T-cell (primary cell): ENCODE measurements around the gene PRKAG1. TPM values are rescaled to one million over a fixed set of nuclear protein-coding genes. Genes with fewer than 3 reads are reported as not detected.

Source experiments
- ATAC-seq, 4 experiments: fragments of 200-7000 bp in 3 of 4; fragments of 150-1000 bp in 1 of 4; cut with Tn5 transposase; replicated peaks in 1 of 4; 1 replicate in 3 of 4; 2 replicates in 1 of 4; pipeline ENCODE4 v1.10.0; 2021; ENCODE audit warnings: moderate library complexity in 3 of 4, mild to moderate bottlenecking in 2 of 4, moderate number of reproducible peaks in 1 of 4
- CTCF ChIA-PET, 2 donors: fragments of 300-600 bp; sonication (Branson Sonifier 250); formaldehyde crosslinking; loops; one replicate each; lab custom pipeline; 2022; ENCODE audit warnings: antibody characterized with exemption in 2 of 2; lab: Charles Lee
- POLR2A ChIA-PET, 2 donors: fragments of 300-600 bp; sonication (Branson Sonifier 250); formaldehyde crosslinking; loops; one replicate each; lab custom pipeline; 2022; ENCODE audit warnings: antibody characterized with exemption in 2 of 2; lab: Charles Lee
- DNase-seq, 35 experiments: peaks; one replicate each; pipeline versions ENCODE4 v3.0.0 to v3.0.0-alpha.2; 2013 to 2023
- H3K27ac ChIP-seq: one replicate; pipeline ENCODE4 v1.5.1; 2013; ENCODE audit warnings: low read length
- H3K27me3 ChIP-seq, 2 experiments: replicated peaks in 1 of 2; 1 replicate in 1 of 2; 2 replicates in 1 of 2; pipeline versions ENCODE4 v1.6.1 to v1.7.0; 2013; ENCODE audit warnings: low read length in 1 of 2, mixed read lengths in 1 of 2; ENCODE audit not compliant: control insufficient read depth in 2 of 2, insufficient read depth in 2 of 2; ENCODE audit errors: extremely low read depth in 1 of 2
- H3K36me3 ChIP-seq, 2 donors: 1 replicate in 1 of 2; 2 replicates in 1 of 2; pipeline versions ENCODE4 v1.6.1 to v1.7.0; 2013; ENCODE audit warnings: low read length in 1 of 2; ENCODE audit not compliant: control insufficient read depth in 2 of 2, insufficient read depth in 1 of 2; ENCODE audit errors: extremely low read depth in 1 of 2
- H3K4me1 ChIP-seq, 2 experiments: 1 replicate in 1 of 2; 2 replicates in 1 of 2; pipeline versions ENCODE4 v1.6.1 to v1.7.0; 2013; ENCODE audit warnings: low read length in 2 of 2, mixed read lengths in 1 of 2; ENCODE audit not compliant: insufficient read depth in 2 of 2, control insufficient read depth in 1 of 2; ENCODE audit errors: extremely low read depth in 1 of 2
- H3K4me3 ChIP-seq, 2 donors: 1 replicate in 1 of 2; 2 replicates in 1 of 2; pipeline versions ENCODE4 v1.5.1 to v1.7.0; 2013; ENCODE audit warnings: mild to moderate bottlenecking in 2 of 2, low read length in 1 of 2, moderate library complexity in 1 of 2; ENCODE audit not compliant: control insufficient read depth in 1 of 2; ENCODE audit errors: extremely low read depth in 1 of 2
- H3K9me3 ChIP-seq: 2 replicates; pipeline ENCODE4 v1.7.0; 2013
- H3K27ac Mint-ChIP-seq, 2 donors: one replicate each; pipeline ENCODE4 v1.8.0; 2020 to 2021; ENCODE audit warnings: mild to moderate bottlenecking in 2 of 2, mixed read lengths in 2 of 2
- H3K27me3 Mint-ChIP-seq, 2 donors: one replicate each; pipeline ENCODE4 v1.8.0; 2021 to 2022; ENCODE audit warnings: mixed read lengths in 2 of 2
- H3K36me3 Mint-ChIP-seq: one replicate; pipeline ENCODE4 v1.8.0; 2021; ENCODE audit warnings: mixed read lengths
- H3K4me1 Mint-ChIP-seq, 3 donors: one replicate each; pipeline ENCODE4 v1.8.0; 2020 to 2022; ENCODE audit warnings: mixed read lengths in 3 of 3, mild to moderate bottlenecking in 1 of 3
- H3K4me3 Mint-ChIP-seq, 3 donors: one replicate each; pipeline ENCODE4 v1.8.0; 2020 to 2022; ENCODE audit warnings: mild to moderate bottlenecking in 3 of 3, mixed read lengths in 3 of 3, moderate library complexity in 3 of 3
- H3K9me3 Mint-ChIP-seq, 3 donors: one replicate each; pipeline ENCODE4 v1.8.0; 2020 to 2022; ENCODE audit warnings: mixed read lengths in 3 of 3
- WGBS: methylation state at CpG from one replicate; pipeline ENCODE4 v1.1.5; 2013; ENCODE audit warnings: missing lambda C conversion rate; ENCODE audit not compliant: insufficient coverage; 5-methylcytosine and 5-hydroxymethylcytosine counted together
- total RNA-seq, 35 experiments: library from RNA in 6 of 35; stranded (reverse) in 6 of 35; fragments of 120-200 nt in 1 of 35; gene quantifications; one replicate each; pipeline versions ENCODE4 v1.2.1 to v1.2.4 and lab custom pipeline; 2013 to 2026

PRKAG1 gene
- total RNA-seq, 5 donors from 2014 or later (not counting 1 experiment from before 2014, with no cell fraction given) = 42.5 to 54.6 (median 48.3) TPM

- POLR2A ChIA-PET = interaction anchor here in 1 of 2 donors (0.6 to 1.1 kb wide), 2 partner anchors 53 to 88 kb away, joined by 3 read pairs; no protein-coding TSS in a partner anchor
- Histone ChIP-seq H3K27me3 (peaks cover 10 to 46% of the 10 kb centered on the region in 2 experiments), H3K9me3 (no peaks in the 10 kb centered on the region), H3K36me3 (no peaks in the 10 kb centered on the region), H3K27ac (peak overlapping the region; percentile 72), H3K4me1 (peaks cover 20 to 57% of the 10 kb centered on the region in 2 experiments), H3K4me3 (peak overlapping the region; percentile 56 to 81)
- Mint-ChIP-seq H3K9me3 (no peaks in the 10 kb centered on the region), H3K4me3 (peak overlapping the region; percentile 82 to 86 (median 85)), H3K36me3 (no peaks in the 10 kb centered on the region), H3K4me1 (peaks cover 42 to 55% (median 52%) of the 10 kb centered on the region in 3 donors), H3K27me3 (peaks cover 14 to 23% of the 10 kb centered on the region in 2 donors), H3K27ac (peak overlapping the region; percentile 62 to 82)
- ATAC-seq (peak; percentile 2 to 7 (median 4)), DNase-seq (peak in 3 of 35 experiments; percentile 10 to 37 (median 16))
- WGBS = 4% methylated on average over 27 of the region's 45 CpGs
- CTCF ChIA-PET = interaction anchor here (0.6 to 4.9 kb wide), 12 partner anchors 9 to 127 kb away, joined by 3 to 55 read pairs (median 5); partner anchors contain the start of genes ARF3 (in 2 of the 2), DDX23 (in 1 of the 2) and FKBP11 (in 1 of the 2)
Observed at GRCh38 chr12:48978741-48979601, 39.6 kb downstream of the PRKAG1 start.

GRCh38 chr12:48978291-48978740, 40.3 kb downstream of the PRKAG1 start, which contains the start of gene WNT1:
Gene WNT1, plus strand, starts transcription at chr12:48978322. Its CDS starts 329 bp downstream, at chr12:48978651.
- ChIA-PET POLR2A (interaction anchor here in 1 of 2 donors (0.6 kb wide), 2 partner anchors 87 to 438 kb away, joined by 3 read pairs; no protein-coding TSS in a partner anchor), CTCF (interaction anchor here (0.6 to 4.9 kb wide), 18 partner anchors 10 to 126 kb away, joined by 3 to 55 read pairs (median 4); partner anchors contain the start of genes ARF3 (in 2 of the 2), DDX23 (in 1 of the 2) and FKBP11 (in 1 of the 2))
- DNase-seq (peak in 5 of 35 experiments; percentile 8 to 44 (median 24)), ATAC-seq (peak in 3 of 4 experiments; percentile 2 to 8 (median 3))
- Histone ChIP-seq H3K4me1 (peaks cover 20 to 60% of the 10 kb centered on the region in 2 experiments), H3K9me3 (no peaks in the 10 kb centered on the region), H3K4me3 (peak within 1 kb of the TSS; percentile 56 to 81), H3K36me3 (no peaks in the 10 kb centered on the region), H3K27me3 (peaks cover 10 to 52% of the 10 kb centered on the region in 2 experiments), H3K27ac (peak within 1 kb of the TSS; percentile 72)
- Mint-ChIP-seq H3K27ac (peak within 1 kb of the TSS; percentile 39 to 62), H3K9me3 (no peaks in the 10 kb centered on the region), H3K4me1 (peaks cover 42 to 55% (median 52%) of the 10 kb centered on the region in 3 donors), H3K27me3 (peaks cover 18 to 26% of the 10 kb centered on the region in 2 donors), H3K36me3 (no peaks in the 10 kb centered on the region), H3K4me3 (peak within 1 kb of the TSS; percentile 82 to 86 (median 85))
- WGBS = 2% methylated on average over 45 of the region's 45 CpGs

DNA sequence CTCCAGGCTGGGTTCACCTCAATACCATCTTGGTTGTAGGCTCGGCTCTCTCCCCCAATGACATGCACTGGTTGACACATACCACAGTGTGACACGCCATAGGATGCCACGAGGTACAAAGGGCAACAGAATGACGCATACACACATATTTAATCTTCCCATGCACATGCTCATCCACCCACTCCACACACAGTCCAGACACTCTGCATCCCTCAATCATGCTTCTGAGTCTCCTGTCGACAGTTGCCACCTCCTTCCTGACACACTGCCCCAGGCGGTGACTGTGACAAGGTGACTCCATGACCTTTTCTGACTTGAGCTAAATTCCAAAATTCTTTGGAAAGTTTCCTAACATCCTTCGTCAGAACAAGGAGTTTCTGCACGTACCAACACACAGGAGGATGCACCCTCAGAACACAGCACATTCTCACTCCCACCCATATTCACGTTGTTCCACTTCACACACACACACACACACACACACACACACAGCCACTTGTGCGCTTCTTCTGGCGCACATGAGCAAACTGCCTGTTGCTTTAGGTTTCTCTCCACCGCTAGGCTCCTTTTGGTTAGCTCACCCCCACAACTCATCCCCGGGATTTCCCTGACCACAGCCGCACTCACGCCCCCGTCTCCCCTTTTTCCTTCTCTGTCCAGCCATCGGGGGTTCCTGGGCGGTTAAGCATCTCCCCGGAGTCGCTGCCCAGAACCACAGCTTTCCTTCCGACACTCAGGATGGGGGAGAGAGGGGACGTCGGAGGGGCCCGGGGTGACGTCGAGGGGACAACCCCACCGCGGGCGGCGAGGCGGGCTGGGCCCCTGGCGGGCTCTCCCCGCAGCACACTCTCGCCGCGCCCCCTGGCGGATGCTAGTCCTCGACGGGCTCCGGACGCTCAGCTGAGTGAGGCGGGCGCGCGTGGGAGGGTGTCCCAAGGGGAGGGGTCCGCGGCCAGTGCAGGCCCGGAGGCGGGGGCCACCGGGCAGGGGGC, 41.0 kb downstream of the PRKAG1 start:
- Histone ChIP-seq H3K4me3 (no peak overlapping the region), H3K27ac (no peak overlapping the region), H3K4me1 (peaks cover 20 to 63% of the 10 kb centered on the region in 2 experiments), H3K36me3 (no peaks in the 10 kb centered on the region), H3K9me3 (no peaks in the 10 kb centered on the region), H3K27me3 (peaks cover 10 to 60% of the 10 kb centered on the region in 2 experiments)
- peaks cover 44 to 54% (median 54%) of the 10 kb centered on the region in 3 donors for H3K4me1 Mint-ChIP-seq
- H3K9me3 Mint-ChIP-seq = no peaks in the 10 kb centered on the region
- ChIA-PET POLR2A (interaction anchor here (0.6 to 0.7 kb wide), 4 partner anchors 20 to 439 kb away, joined by 3 to 4 read pairs (median 3); partner anchors contain the start of gene ARF3 (in 1 of the 2)), CTCF (interaction anchor here (0.6 to 4.9 kb wide), 21 partner anchors 9 to 296 kb away, joined by 3 to 55 read pairs (median 4); partner anchors contain the start of genes ARF3 (in 2 of the 2), DDX23 (in 1 of the 2) and FKBP11 (in 1 of the 2))
- H3K36me3 Mint-ChIP-seq = no peaks in the 10 kb centered on the region
- H3K27ac Mint-ChIP-seq = peak overlapping the region in 1 of 2 donors; percentile 39
- 6% methylated on average over 40 of the region's 50 CpGs for WGBS
- H3K27me3 Mint-ChIP-seq = peaks cover 26 to 33% of the 10 kb centered on the region in 2 donors
- peak; percentile 36 to 61 (median 50) for ATAC-seq
- DNase-seq = peak in 34 of 35 experiments; percentile 60 to 91 (median 79)
- H3K4me3 Mint-ChIP-seq = peak overlapping the region; percentile 34 to 86 (median 41)

DNA sequence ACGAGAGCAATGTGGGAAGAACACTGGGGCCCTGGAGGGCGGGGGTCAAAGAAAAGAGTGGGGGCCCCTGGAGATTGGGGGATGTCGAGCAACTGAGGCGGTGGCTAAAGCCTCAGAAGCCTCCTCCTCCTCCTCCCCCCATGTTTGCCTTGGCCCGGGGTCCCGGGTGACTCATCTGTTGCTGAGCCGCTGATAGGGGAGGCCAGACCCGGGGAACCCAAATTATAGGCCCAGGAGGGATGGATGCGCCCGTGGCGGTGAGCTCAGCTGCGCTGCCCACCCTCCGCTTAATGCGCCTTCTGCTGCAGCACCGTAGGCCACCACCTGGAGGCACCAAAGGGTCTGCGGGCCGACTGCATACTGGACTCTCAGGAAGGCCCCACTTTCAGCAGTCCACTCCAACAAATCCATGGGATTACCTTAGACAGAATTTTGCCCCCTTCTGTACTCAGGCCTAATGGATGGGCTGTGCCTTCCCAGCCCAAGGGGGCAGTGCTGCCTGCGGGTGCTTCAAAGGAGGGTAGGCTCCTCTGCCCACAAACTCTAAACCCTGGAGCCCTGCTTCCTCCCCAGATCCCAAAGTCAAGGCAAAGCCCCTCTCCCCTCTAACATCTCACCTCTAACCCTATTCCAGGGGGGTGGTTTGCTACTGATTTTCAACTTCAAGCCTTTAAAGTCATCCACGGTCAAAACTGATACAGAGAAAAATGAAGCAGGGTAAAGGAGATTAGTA, 44.5 kb downstream of the PRKAG1 start:
- Mint-ChIP-seq H3K4me1 (peaks cover 41 to 51% (median 44%) of the 10 kb centered on the region in 3 donors), H3K27ac (peak overlapping the region in 1 of 2 donors; percentile 1), H3K36me3 (no peaks in the 10 kb centered on the region), H3K4me3 (no peak overlapping the region), H3K9me3 (no peaks in the 10 kb centered on the region), H3K27me3 (peaks cover 41 to 55% of the 10 kb centered on the region in 2 donors)
- no peaks in the 10 kb centered on the region for H3K9me3 ChIP-seq
- H3K27me3 ChIP-seq = peaks cover 16 to 71% of the 10 kb centered on the region in 2 experiments
- no peak overlapping the region for H3K27ac ChIP-seq
- peaks cover 16 to 65% of the 10 kb centered on the region in 2 experiments for H3K4me1 ChIP-seq
- DNase-seq (peak in 6 of 35 experiments; percentile 32 to 60 (median 35)), ATAC-seq (no peak)
- ChIA-PET CTCF (interaction anchor here (0.7 to 1.1 kb wide), 2 partner anchors 121 to 1115 kb away, joined by 3 read pairs; no protein-coding TSS in a partner anchor), POLR2A (interaction anchor here in 1 of 2 donors (0.6 kb wide), 1 partner anchor 1892 kb away, joined by 3 read pairs; no protein-coding TSS in a partner anchor)
- H3K36me3 ChIP-seq = no peaks in the 10 kb centered on the region
- H3K4me3 ChIP-seq = no peak overlapping the region
- 25% methylated on average over 14 of the region's 19 CpGs for WGBS

GRCh38 chr12:48973531-48973930, 45.0 kb downstream of the PRKAG1 start:
- 61% methylated on average over 5 of the region's 12 CpGs for WGBS
- Mint-ChIP-seq H3K9me3 (no peaks in the 10 kb centered on the region), H3K4me3 (no peak overlapping the region), H3K27ac (no peak overlapping the region), H3K36me3 (no peaks in the 10 kb centered on the region), H3K4me1 (peaks cover 35 to 49% (median 40%) of the 10 kb centered on the region in 3 donors), H3K27me3 (peaks cover 37 to 52% of the 10 kb centered on the region in 2 donors)
- Histone ChIP-seq H3K27ac (no peak overlapping the region), H3K4me3 (no peak overlapping the region), H3K4me1 (peaks cover 11 to 59% of the 10 kb centered on the region in 2 experiments), H3K27me3 (peaks cover 16 to 66% of the 10 kb centered on the region in 2 experiments), H3K36me3 (no peaks in the 10 kb centered on the region), H3K9me3 (no peaks in the 10 kb centered on the region)
- ChIA-PET POLR2A (interaction anchor here in 1 of 2 donors (0.6 kb wide), 1 partner anchor 1891 kb away, joined by 3 read pairs; no protein-coding TSS in a partner anchor), CTCF (interaction anchor here (0.6 to 1.1 kb wide), 3 partner anchors 19 to 121 kb away, joined by 3 to 13 read pairs (median 6); no protein-coding TSS in a partner anchor)
- no peak for ATAC-seq
- DNase-seq = no peak
